Measurements from ENCODE around the gene ZNF385B.

DNA sequence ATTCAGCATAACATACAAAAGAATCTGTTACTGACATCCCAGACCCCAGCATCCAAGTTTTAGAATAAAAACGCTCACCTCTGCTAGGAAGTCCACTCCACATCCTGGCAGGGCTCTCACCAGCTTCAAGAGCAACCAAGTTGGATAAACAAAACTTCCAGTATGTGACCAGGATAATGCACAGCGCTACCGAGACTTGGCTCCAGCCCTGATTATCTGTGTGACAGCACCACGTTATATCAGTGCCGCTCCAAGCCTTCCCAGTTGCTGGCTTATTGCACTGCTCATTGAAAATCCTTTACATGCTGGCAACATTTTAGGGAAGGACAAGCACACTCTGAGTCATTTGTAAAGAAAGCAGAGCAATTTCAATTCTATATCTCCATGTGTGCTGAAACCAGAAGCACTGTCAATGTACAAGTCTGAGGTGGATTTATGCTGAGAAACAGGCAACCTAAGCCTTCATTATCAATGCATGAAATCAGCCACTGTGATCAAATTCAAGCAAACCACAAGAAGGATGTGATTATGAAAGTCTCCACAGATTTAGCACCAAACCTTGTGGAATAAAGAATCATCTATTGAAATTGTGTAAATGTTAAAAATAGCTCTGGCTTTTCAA lies 115.7 kb downstream of the ZNF385B start:
- TF ChIP-seq EP300 (IDR thresholded peaks at IDR 0.05) = no peak
- TF ChIP-seq, protein P1, sequence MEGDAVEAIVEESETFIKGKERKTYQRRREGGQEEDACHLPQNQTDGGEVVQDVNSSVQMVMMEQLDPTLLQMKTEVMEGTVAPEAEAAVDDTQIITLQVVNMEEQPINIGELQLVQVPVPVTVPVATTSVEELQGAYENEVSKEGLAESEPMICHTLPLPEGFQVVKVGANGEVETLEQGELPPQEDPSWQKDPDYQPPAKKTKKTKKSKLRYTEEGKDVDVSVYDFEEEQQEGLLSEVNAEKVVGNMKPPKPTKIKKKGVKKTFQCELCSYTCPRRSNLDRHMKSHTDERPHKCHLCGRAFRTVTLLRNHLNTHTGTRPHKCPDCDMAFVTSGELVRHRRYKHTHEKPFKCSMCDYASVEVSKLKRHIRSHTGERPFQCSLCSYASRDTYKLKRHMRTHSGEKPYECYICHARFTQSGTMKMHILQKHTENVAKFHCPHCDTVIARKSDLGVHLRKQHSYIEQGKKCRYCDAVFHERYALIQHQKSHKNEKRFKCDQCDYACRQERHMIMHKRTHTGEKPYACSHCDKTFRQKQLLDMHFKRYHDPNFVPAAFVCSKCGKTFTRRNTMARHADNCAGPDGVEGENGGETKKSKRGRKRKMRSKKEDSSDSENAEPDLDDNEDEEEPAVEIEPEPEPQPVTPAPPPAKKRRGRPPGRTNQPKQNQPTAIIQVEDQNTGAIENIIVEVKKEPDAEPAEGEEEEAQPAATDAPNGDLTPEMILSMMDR (IDR thresholded peaks at IDR 0.05) = no peak

Measured in ovary (tissue), 3 donors.